Esophagus squamous epithelium (tissue), 4 donors: ENCODE results near the gene TWIST2.

Source experiments
- POLR2A ChIP-seq, 4 donors: fragments of 450-650 bp; IDR thresholded peaks; one replicate each; pipeline ENCODE4 v1.6.1; 2017; ENCODE audit warnings: antibody characterized with exemption in 4 of 4, mild to moderate bottlenecking in 4 of 4, moderate library complexity in 3 of 4
- TF ChIP-seq, protein P1 (sequence below), 6 experiments: fragments of 450-650 bp in 4 of 6; fragments of 200-600 bp in 2 of 6; sonication (generic) in 2 of 6; IDR thresholded peaks; one replicate each; pipeline ENCODE4 v1.5.1; 2016 to 2019; ENCODE audit warnings: antibody characterized with exemption in 6 of 6, mild to moderate bottlenecking in 4 of 6, moderate library complexity in 4 of 6

DNA sequence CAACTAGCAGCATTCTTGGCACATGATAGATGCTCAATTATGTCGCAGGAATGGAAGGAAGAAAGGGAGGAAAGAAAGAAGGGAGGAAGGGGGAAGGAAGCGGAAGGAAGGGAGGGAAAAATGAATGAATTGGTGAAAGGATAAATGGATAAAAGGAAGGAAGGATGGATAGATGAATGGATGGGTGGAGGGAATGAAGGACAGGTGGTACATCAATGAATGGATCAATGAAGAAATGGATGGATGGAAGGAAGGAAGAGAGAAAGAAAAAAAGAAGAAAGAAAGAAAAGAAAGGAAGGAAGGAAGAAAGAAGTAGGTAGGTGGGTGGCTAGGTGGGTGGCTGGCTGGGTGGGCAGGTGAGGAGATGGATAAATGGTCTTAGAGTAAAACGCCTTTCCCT is 56.8 kb downstream of the TWIST2 start:
- TF ChIP-seq POLR2A (IDR thresholded peaks at IDR 0.05): no peak
- TF ChIP-seq, protein P1, sequence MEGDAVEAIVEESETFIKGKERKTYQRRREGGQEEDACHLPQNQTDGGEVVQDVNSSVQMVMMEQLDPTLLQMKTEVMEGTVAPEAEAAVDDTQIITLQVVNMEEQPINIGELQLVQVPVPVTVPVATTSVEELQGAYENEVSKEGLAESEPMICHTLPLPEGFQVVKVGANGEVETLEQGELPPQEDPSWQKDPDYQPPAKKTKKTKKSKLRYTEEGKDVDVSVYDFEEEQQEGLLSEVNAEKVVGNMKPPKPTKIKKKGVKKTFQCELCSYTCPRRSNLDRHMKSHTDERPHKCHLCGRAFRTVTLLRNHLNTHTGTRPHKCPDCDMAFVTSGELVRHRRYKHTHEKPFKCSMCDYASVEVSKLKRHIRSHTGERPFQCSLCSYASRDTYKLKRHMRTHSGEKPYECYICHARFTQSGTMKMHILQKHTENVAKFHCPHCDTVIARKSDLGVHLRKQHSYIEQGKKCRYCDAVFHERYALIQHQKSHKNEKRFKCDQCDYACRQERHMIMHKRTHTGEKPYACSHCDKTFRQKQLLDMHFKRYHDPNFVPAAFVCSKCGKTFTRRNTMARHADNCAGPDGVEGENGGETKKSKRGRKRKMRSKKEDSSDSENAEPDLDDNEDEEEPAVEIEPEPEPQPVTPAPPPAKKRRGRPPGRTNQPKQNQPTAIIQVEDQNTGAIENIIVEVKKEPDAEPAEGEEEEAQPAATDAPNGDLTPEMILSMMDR (IDR thresholded peaks at IDR 0.05): no peak
